ENCODE data around the gene SORL1. TPM values are rescaled to one million over a fixed set of nuclear protein-coding genes. Genes with fewer than 3 reads are reported as not detected.

SORL1 gene
- total and polyA plus RNA-seq, 2 of the 13 experiments (the other 11 are each of a cell fraction or from before 2014, with no cell fraction given) = 21.3 to 148 TPM

DNA sequence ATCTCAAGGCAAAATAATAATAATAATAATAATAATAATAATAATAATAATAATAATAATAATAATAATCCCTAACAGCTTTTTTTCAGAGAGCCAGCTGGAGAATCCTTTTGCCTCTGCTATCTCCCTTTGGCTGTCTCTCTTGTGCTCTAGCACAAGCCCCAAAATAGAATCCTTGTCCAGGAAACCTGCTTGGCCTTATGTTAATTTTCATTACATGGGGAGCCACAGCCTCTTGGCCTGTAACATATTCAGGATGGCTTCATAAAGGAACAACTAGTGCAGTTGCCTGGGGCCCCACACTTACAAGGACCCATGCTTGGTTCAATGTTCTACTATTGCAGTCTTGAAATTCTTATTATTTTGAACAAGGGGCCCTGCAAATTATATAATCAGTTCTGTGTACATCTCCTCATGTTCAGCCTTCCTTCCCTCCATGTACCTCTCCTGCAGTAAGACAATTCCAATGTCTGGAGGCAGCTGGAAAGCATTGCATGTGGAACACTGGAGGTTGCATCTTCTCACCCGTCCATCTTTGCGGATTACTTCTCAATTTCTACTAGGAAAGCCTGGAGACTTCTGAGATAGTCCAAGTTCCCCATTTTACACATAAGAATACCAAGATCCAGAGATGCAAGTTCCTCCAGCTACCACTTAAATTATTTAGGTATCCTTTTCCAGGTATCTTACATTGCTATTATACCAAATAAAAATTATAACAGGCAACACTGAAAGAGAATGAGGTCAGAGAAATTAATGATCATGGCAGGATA, 37.8 kb upstream of the SORL1 start:
- Histone ChIP-seq H4K20me1 (ENCODE audit: insufficient read depth, low read length) (no peaks in the 10 kb centered on the region), H3K9ac (ENCODE audit: insufficient read depth, low read depth, low read length) (no peak overlapping the region), H2AFZ (ENCODE audit: low read length) (no peak overlapping the region), H3K9me3 (ENCODE audit: low read length) (no peaks in the 10 kb centered on the region), H3K27me3 (ENCODE audit: control insufficient read depth in 1 of 2, insufficient read depth in 2 of 2, low read length in 2 of 2) (no peaks in the 10 kb centered on the region), H3K4me3 (replicated peaks in 1 of 3; ENCODE audit: insufficient read depth in 1 of 3, low read depth in 2 of 3, low read length in 3 of 3) (no peak overlapping the region), H3K27ac (ENCODE audit: extremely low read length, insufficient read depth, low read length) (no peak overlapping the region), H3K36me3 (replicated peaks in 1 of 2; ENCODE audit: control insufficient read depth in 1 of 2, insufficient read depth in 2 of 2, low read length in 2 of 2) (no peaks in the 10 kb centered on the region), H3K79me2 (ENCODE audit: insufficient read depth, low read length) (no peaks in the 10 kb centered on the region), H3K4me2 (ENCODE audit: low read depth, low read length) (no peak overlapping the region), H3K4me1 (ENCODE audit: insufficient read depth, low read length) (peaks cover 7% of the 10 kb centered on the region; the same call in 1 of the 2 replicates)
- in situ Hi-C loops (cut with HindIII; ENCODE audit: extremely low pct_ligation_motif_present, low pct_unique_long_range_greater_than_20kb) = no loop called here
- FAIRE-seq (no peak), ATAC-seq (no peak), DNase-seq (ENCODE audit: low spot score) (no peak)
- no TSS peak for BruUV-seq (replicated peaks)
- 95% methylated on average over 2 of the region's 2 CpGs for WGBS (ENCODE audit: low lambda C conversion rate)
- TF ChIP-seq DR1 (CRISPR knock-in tag; IDR thresholded peaks at IDR 0.05) = no peak
- TF ChIP-seq PLRG1 (conservative IDR thresholded peaks at IDR 0.05) = no peak
- TF ChIP-seq, protein P1, sequence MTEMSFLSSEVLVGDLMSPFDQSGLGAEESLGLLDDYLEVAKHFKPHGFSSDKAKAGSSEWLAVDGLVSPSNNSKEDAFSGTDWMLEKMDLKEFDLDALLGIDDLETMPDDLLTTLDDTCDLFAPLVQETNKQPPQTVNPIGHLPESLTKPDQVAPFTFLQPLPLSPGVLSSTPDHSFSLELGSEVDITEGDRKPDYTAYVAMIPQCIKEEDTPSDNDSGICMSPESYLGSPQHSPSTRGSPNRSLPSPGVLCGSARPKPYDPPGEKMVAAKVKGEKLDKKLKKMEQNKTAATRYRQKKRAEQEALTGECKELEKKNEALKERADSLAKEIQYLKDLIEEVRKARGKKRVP (CRISPR knock-in tag; IDR thresholded peaks at IDR 0.05) = no peak
- TF ChIP-seq, protein P2, sequence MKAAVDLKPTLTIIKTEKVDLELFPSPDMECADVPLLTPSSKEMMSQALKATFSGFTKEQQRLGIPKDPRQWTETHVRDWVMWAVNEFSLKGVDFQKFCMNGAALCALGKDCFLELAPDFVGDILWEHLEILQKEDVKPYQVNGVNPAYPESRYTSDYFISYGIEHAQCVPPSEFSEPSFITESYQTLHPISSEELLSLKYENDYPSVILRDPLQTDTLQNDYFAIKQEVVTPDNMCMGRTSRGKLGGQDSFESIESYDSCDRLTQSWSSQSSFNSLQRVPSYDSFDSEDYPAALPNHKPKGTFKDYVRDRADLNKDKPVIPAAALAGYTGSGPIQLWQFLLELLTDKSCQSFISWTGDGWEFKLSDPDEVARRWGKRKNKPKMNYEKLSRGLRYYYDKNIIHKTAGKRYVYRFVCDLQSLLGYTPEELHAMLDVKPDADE (CRISPR knock-in tag; IDR thresholded peaks at IDR 0.05) = no peak
- TF ChIP-seq, protein P3, sequence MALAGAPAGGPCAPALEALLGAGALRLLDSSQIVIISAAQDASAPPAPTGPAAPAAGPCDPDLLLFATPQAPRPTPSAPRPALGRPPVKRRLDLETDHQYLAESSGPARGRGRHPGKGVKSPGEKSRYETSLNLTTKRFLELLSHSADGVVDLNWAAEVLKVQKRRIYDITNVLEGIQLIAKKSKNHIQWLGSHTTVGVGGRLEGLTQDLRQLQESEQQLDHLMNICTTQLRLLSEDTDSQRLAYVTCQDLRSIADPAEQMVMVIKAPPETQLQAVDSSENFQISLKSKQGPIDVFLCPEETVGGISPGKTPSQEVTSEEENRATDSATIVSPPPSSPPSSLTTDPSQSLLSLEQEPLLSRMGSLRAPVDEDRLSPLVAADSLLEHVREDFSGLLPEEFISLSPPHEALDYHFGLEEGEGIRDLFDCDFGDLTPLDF (CRISPR knock-in tag; IDR thresholded peaks at IDR 0.05) = no peak
- no peak for TF ChIP-seq RNF2 (conservative IDR thresholded peaks at IDR 0.05; ENCODE audit: low read depth)
- TF ChIP-seq ZBTB1 (CRISPR knock-in tag; IDR thresholded peaks at IDR 0.05; ENCODE audit: borderline replicate concordance) = no peak
- TF ChIP-seq, protein P4, sequence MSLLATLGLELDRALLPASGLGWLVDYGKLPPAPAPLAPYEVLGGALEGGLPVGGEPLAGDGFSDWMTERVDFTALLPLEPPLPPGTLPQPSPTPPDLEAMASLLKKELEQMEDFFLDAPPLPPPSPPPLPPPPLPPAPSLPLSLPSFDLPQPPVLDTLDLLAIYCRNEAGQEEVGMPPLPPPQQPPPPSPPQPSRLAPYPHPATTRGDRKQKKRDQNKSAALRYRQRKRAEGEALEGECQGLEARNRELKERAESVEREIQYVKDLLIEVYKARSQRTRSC (CRISPR knock-in tag; IDR thresholded peaks at IDR 0.05; ENCODE audit: low read depth) = no peak
- no peak for TF ChIP-seq ZSCAN12 (CRISPR knock-in tag; IDR thresholded peaks at IDR 0.05)
- TF ChIP-seq ISX (CRISPR knock-in tag; conservative IDR thresholded peaks at IDR 0.05) = no peak
- ChIA-PET POLR2A (no interaction called here), CTCF (ENCODE audit: low intra/inter-chr PET ratio, low total read pairs) (no interaction called here)
- intact Hi-C loops (cut with micrococcal nuclease; ENCODE audit: unreplicated experiment) = no loop called here

Measured in HepG2 (cell line).